Vagina (tissue), 2 donors: ENCODE measurements around the gene ADAT2.

Experiments
- POLR2A ChIP-seq, 2 donors: fragments of 450-650 bp; IDR thresholded peaks; one replicate each; pipeline ENCODE4 v1.6.1; 2017; ENCODE audit warnings: antibody characterized with exemption in 2 of 2, mild to moderate bottlenecking in 2 of 2, moderate library complexity in 2 of 2
- TF ChIP-seq, protein P1 (sequence below), 3 experiments: fragments of 450-650 bp in 2 of 3; fragments of 200-600 bp in 1 of 3; sonication (generic) in 1 of 3; IDR thresholded peaks; one replicate each; pipeline ENCODE4 v1.5.1; 2017 to 2019; ENCODE audit warnings: antibody characterized with exemption in 3 of 3, mild to moderate bottlenecking in 2 of 3, moderate library complexity in 2 of 3

DNA sequence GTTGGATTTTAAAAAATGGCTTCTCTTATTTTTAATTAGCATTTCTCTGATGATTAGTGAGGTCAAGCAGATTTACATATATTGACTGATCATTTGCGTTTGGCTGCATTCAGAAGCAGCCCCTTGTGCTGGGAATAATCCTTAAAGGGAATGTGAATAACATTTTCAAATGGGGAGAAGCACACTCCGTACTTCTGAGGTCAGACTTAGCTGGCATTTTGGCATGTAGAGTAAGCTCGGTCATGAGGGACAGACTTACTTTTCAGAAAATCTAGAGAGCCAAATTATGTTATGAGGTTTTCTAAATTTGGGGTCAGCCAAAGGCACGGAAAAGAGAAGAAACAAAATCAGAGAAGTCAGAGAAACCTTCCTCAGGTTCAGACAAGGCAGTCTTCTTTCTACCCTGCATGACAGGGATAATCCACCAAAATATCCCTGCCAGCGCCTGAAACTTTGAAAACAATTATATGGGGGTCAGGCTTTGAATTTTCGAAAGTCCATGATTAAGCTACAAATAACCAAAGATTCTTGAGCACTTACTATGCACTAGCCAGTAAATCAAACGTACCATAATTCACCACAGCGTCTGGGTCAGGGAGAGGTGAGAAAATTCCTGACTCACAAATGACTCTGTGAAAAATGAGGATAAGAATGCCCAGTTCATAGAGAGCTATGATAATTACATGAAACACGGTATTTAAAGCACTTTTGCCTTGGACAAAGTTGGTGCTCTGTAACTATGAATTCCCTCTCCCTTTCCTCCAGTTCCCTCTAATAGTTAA is 44.9 kb downstream of the ADAT2 start:
- TF ChIP-seq, protein P1, sequence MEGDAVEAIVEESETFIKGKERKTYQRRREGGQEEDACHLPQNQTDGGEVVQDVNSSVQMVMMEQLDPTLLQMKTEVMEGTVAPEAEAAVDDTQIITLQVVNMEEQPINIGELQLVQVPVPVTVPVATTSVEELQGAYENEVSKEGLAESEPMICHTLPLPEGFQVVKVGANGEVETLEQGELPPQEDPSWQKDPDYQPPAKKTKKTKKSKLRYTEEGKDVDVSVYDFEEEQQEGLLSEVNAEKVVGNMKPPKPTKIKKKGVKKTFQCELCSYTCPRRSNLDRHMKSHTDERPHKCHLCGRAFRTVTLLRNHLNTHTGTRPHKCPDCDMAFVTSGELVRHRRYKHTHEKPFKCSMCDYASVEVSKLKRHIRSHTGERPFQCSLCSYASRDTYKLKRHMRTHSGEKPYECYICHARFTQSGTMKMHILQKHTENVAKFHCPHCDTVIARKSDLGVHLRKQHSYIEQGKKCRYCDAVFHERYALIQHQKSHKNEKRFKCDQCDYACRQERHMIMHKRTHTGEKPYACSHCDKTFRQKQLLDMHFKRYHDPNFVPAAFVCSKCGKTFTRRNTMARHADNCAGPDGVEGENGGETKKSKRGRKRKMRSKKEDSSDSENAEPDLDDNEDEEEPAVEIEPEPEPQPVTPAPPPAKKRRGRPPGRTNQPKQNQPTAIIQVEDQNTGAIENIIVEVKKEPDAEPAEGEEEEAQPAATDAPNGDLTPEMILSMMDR (IDR thresholded peaks at IDR 0.05) = no peak
- no peak for TF ChIP-seq POLR2A (IDR thresholded peaks at IDR 0.05)
